CD4-positive, alpha-beta T cell treated with Interleukin-1 beta for 1 hour (primary cell): ENCODE data around the gene MYMX.

Experiments
- DNase-seq, 2 donors: peaks; one replicate each; pipeline ENCODE4 v3.0.0-alpha.2; 2020 to 2022

The MYMX gene

GRCh38 chr6:44265722-44266233, 49.1 kb downstream of the MYMX start:
- no peak for DNase-seq

GRCh38 chr6:44266347-44266746, 49.6 kb downstream of the MYMX start:
- DNase-seq = no peak

- no peak for DNase-seq
Measured at GRCh38 chr6:44267252-44267651, 50.5 kb downstream of the MYMX start.
